Measurements from ENCODE around the gene MYO3B.

The MYO3B gene

GRCh38 chr2:170214309-170214948, 36.5 kb downstream of the MYO3B start:
- H4K8ac ChIP-seq (ENCODE audit: low read depth, low read length): no peak overlapping the region
- H2BK120ac ChIP-seq (ENCODE audit: low read depth, low read length): no peak overlapping the region
- no peak overlapping the region for H3K23ac ChIP-seq (ENCODE audit: low read length)
- H3K4ac ChIP-seq (ENCODE audit: low read depth, low read length): no peak overlapping the region
- H2AK5ac ChIP-seq (ENCODE audit: low read length): no peak overlapping the region
- peaks cover 11% of the 10 kb centered on the region for H3K4me1 ChIP-seq (ENCODE audit: control insufficient read depth, low read depth, low read length)
- H4K5ac ChIP-seq (ENCODE audit: low read length): no peak overlapping the region
- no peak overlapping the region for H2BK5ac ChIP-seq (ENCODE audit: low read length)
- H3K56ac ChIP-seq (ENCODE audit: low read length): no peak overlapping the region
- no peak overlapping the region for H2BK15ac ChIP-seq (replicated peaks; ENCODE audit: low read depth)
- no peaks in the 10 kb centered on the region for H3K79me1 ChIP-seq (ENCODE audit: low read length)
- DNase-seq: peak; percentile 69
- no peaks in the 10 kb centered on the region for H3K36me3 ChIP-seq (ENCODE audit: control insufficient read depth, insufficient read depth, low read length)
- no peaks in the 10 kb centered on the region for H3K79me2 ChIP-seq (ENCODE audit: control insufficient read depth, insufficient read depth, low read length)
- peak overlapping the region; percentile 85 for H3K18ac ChIP-seq (ENCODE audit: low read length)
- no peak overlapping the region for H3K4me3 ChIP-seq (ENCODE audit: low read length)
- WGBS (ENCODE audit: extremely low coverage, insufficient coverage, low lambda C conversion rate): no CpG with 5 or more reads among the region's 7 CpGs
- H3K4me2 ChIP-seq (ENCODE audit: low read length): no peak overlapping the region
- no peaks in the 10 kb centered on the region for H3K27me3 ChIP-seq (ENCODE audit: insufficient read depth, low read length, poor library complexity)
- H3K27ac ChIP-seq (ENCODE audit: low read depth, low read length): peak overlapping the region; percentile 1
- no peak overlapping the region for H3K9ac ChIP-seq (ENCODE audit: low read length)

GRCh38 chr2:170215021-170215420, 37.1 kb downstream of the MYO3B start:
- Histone ChIP-seq H4K8ac (ENCODE audit: low read depth, low read length) (no peak overlapping the region), H3K4me2 (ENCODE audit: low read length) (no peak overlapping the region), H3K18ac (ENCODE audit: low read length) (no peak overlapping the region), H3K23ac (ENCODE audit: low read length) (no peak overlapping the region), H2BK5ac (ENCODE audit: low read length) (no peak overlapping the region), H2BK120ac (ENCODE audit: low read depth, low read length) (no peak overlapping the region), H3K36me3 (ENCODE audit: control insufficient read depth, insufficient read depth, low read length) (no peaks in the 10 kb centered on the region), H3K4me3 (ENCODE audit: low read length) (no peak overlapping the region), H3K27me3 (ENCODE audit: insufficient read depth, low read length, poor library complexity) (no peaks in the 10 kb centered on the region), H2AK5ac (ENCODE audit: low read length) (no peak overlapping the region), H3K27ac (ENCODE audit: low read depth, low read length) (peak overlapping the region; percentile 1), H3K4me1 (ENCODE audit: control insufficient read depth, low read depth, low read length) (peaks cover 11% of the 10 kb centered on the region), H3K9ac (ENCODE audit: low read length) (no peak overlapping the region), H3K79me1 (ENCODE audit: low read length) (no peaks in the 10 kb centered on the region), H3K79me2 (ENCODE audit: control insufficient read depth, insufficient read depth, low read length) (no peaks in the 10 kb centered on the region), H3K56ac (ENCODE audit: low read length) (no peak overlapping the region), H2BK15ac (replicated peaks; ENCODE audit: low read depth) (no peak overlapping the region), H3K4ac (ENCODE audit: low read depth, low read length) (no peak overlapping the region), H4K5ac (ENCODE audit: low read length) (no peak overlapping the region)
- peak; percentile 32 for DNase-seq
- WGBS (ENCODE audit: extremely low coverage, insufficient coverage, low lambda C conversion rate): no CpG with 5 or more reads among the region's 2 CpGs

- Histone ChIP-seq H3K27ac (ENCODE audit: low read depth, low read length) (no peak overlapping the region), H3K79me2 (ENCODE audit: control insufficient read depth, insufficient read depth, low read length) (no peaks in the 10 kb centered on the region), H3K27me3 (ENCODE audit: insufficient read depth, low read length, poor library complexity) (no peaks in the 10 kb centered on the region), H3K4me3 (ENCODE audit: low read length) (no peak overlapping the region), H3K18ac (ENCODE audit: low read length) (no peak overlapping the region), H3K56ac (ENCODE audit: low read length) (no peak overlapping the region), H3K79me1 (ENCODE audit: low read length) (no peaks in the 10 kb centered on the region), H4K5ac (ENCODE audit: low read length) (no peak overlapping the region), H3K9ac (ENCODE audit: low read length) (no peak overlapping the region), H3K4ac (ENCODE audit: low read depth, low read length) (no peak overlapping the region), H3K4me1 (ENCODE audit: control insufficient read depth, low read depth, low read length) (peaks cover 11% of the 10 kb centered on the region), H2BK15ac (replicated peaks; ENCODE audit: low read depth) (no peak overlapping the region), H2BK120ac (ENCODE audit: low read depth, low read length) (no peak overlapping the region), H3K23ac (ENCODE audit: low read length) (no peak overlapping the region), H3K4me2 (ENCODE audit: low read length) (no peak overlapping the region), H4K8ac (ENCODE audit: low read depth, low read length) (no peak overlapping the region), H2BK5ac (ENCODE audit: low read length) (no peak overlapping the region), H3K36me3 (ENCODE audit: control insufficient read depth, insufficient read depth, low read length) (no peaks in the 10 kb centered on the region), H2AK5ac (ENCODE audit: low read length) (no peak overlapping the region)
- WGBS (ENCODE audit: extremely low coverage, insufficient coverage, low lambda C conversion rate): no CpG with 5 or more reads among the region's 3 CpGs
- no peak for DNase-seq
Observed at GRCh38 chr2:170216428-170216827, 38.5 kb downstream of the MYO3B start.

GRCh38 chr2:170216981-170217380, 39.0 kb downstream of the MYO3B start:
- Histone ChIP-seq H3K23ac (ENCODE audit: low read length) (no peak overlapping the region), H3K4me2 (ENCODE audit: low read length) (no peak overlapping the region), H4K5ac (ENCODE audit: low read length) (no peak overlapping the region), H2BK5ac (ENCODE audit: low read length) (no peak overlapping the region), H3K27ac (ENCODE audit: low read depth, low read length) (no peak overlapping the region), H3K27me3 (ENCODE audit: insufficient read depth, low read length, poor library complexity) (no peaks in the 10 kb centered on the region), H2BK120ac (ENCODE audit: low read depth, low read length) (no peak overlapping the region), H3K79me1 (ENCODE audit: low read length) (no peaks in the 10 kb centered on the region), H3K56ac (ENCODE audit: low read length) (no peak overlapping the region), H3K18ac (ENCODE audit: low read length) (no peak overlapping the region), H3K36me3 (ENCODE audit: control insufficient read depth, insufficient read depth, low read length) (no peaks in the 10 kb centered on the region), H3K4ac (ENCODE audit: low read depth, low read length) (no peak overlapping the region), H3K9ac (ENCODE audit: low read length) (no peak overlapping the region), H4K8ac (ENCODE audit: low read depth, low read length) (no peak overlapping the region), H2BK15ac (replicated peaks; ENCODE audit: low read depth) (no peak overlapping the region), H3K79me2 (ENCODE audit: control insufficient read depth, insufficient read depth, low read length) (no peaks in the 10 kb centered on the region), H3K4me1 (ENCODE audit: control insufficient read depth, low read depth, low read length) (peaks cover 12% of the 10 kb centered on the region), H3K4me3 (ENCODE audit: low read length) (no peak overlapping the region), H2AK5ac (ENCODE audit: low read length) (no peak overlapping the region)
- no peak for DNase-seq
- no CpG with 5 or more reads among the region's 5 CpGs for WGBS (ENCODE audit: extremely low coverage, insufficient coverage, low lambda C conversion rate)

- no peak overlapping the region for H4K8ac ChIP-seq (ENCODE audit: low read depth, low read length)
- H3K79me2 ChIP-seq (ENCODE audit: control insufficient read depth, insufficient read depth, low read length): no peaks in the 10 kb centered on the region
- no peak for DNase-seq
- no peak overlapping the region for H2BK5ac ChIP-seq (ENCODE audit: low read length)
- no peak overlapping the region for H3K4me3 ChIP-seq (ENCODE audit: low read length)
- no peaks in the 10 kb centered on the region for H3K27me3 ChIP-seq (ENCODE audit: insufficient read depth, low read length, poor library complexity)
- H3K79me1 ChIP-seq (ENCODE audit: low read length): no peaks in the 10 kb centered on the region
- no peak overlapping the region for H3K4me2 ChIP-seq (ENCODE audit: low read length)
- H3K9ac ChIP-seq (ENCODE audit: low read length): no peak overlapping the region
- no peak overlapping the region for H4K5ac ChIP-seq (ENCODE audit: low read length)
- H2BK15ac ChIP-seq (replicated peaks; ENCODE audit: low read depth): peak overlapping the region; percentile 46
- no peak overlapping the region for H3K4ac ChIP-seq (ENCODE audit: low read depth, low read length)
- H3K23ac ChIP-seq (ENCODE audit: low read length): no peak overlapping the region
- H2BK120ac ChIP-seq (ENCODE audit: low read depth, low read length): no peak overlapping the region
- H3K56ac ChIP-seq (ENCODE audit: low read length): no peak overlapping the region
- H3K4me1 ChIP-seq (ENCODE audit: control insufficient read depth, low read depth, low read length): peaks cover 11% of the 10 kb centered on the region
- no peaks in the 10 kb centered on the region for H3K36me3 ChIP-seq (ENCODE audit: control insufficient read depth, insufficient read depth, low read length)
- WGBS (ENCODE audit: extremely low coverage, insufficient coverage, low lambda C conversion rate): no CpG with 5 or more reads among the region's 4 CpGs
- no peak overlapping the region for H2AK5ac ChIP-seq (ENCODE audit: low read length)
- no peak overlapping the region for H3K18ac ChIP-seq (ENCODE audit: low read length)
- H3K27ac ChIP-seq (ENCODE audit: low read depth, low read length): no peak overlapping the region
Observed at GRCh38 chr2:170217778-170218251, 39.9 kb downstream of the MYO3B start.

GRCh38 chr2:170218456-170218855, 40.5 kb downstream of the MYO3B start:
- DNase-seq: no peak
- Histone ChIP-seq H3K4ac (ENCODE audit: low read depth, low read length) (no peak overlapping the region), H3K23ac (ENCODE audit: low read length) (no peak overlapping the region), H3K27ac (ENCODE audit: low read depth, low read length) (no peak overlapping the region), H2BK120ac (ENCODE audit: low read depth, low read length) (no peak overlapping the region), H3K36me3 (ENCODE audit: control insufficient read depth, insufficient read depth, low read length) (no peaks in the 10 kb centered on the region), H3K4me2 (ENCODE audit: low read length) (no peak overlapping the region), H3K9ac (ENCODE audit: low read length) (no peak overlapping the region), H3K27me3 (ENCODE audit: insufficient read depth, low read length, poor library complexity) (no peaks in the 10 kb centered on the region), H3K4me3 (ENCODE audit: low read length) (no peak overlapping the region), H2BK5ac (ENCODE audit: low read length) (no peak overlapping the region), H4K8ac (ENCODE audit: low read depth, low read length) (no peak overlapping the region), H3K79me2 (ENCODE audit: control insufficient read depth, insufficient read depth, low read length) (no peaks in the 10 kb centered on the region), H3K56ac (ENCODE audit: low read length) (no peak overlapping the region), H3K4me1 (ENCODE audit: control insufficient read depth, low read depth, low read length) (peaks cover 10% of the 10 kb centered on the region), H3K18ac (ENCODE audit: low read length) (no peak overlapping the region), H2BK15ac (replicated peaks; ENCODE audit: low read depth) (no peak overlapping the region), H2AK5ac (ENCODE audit: low read length) (no peak overlapping the region), H4K5ac (ENCODE audit: low read length) (no peak overlapping the region), H3K79me1 (ENCODE audit: low read length) (no peaks in the 10 kb centered on the region)
- no CpG with 5 or more reads among the region's 2 CpGs for WGBS (ENCODE audit: extremely low coverage, insufficient coverage, low lambda C conversion rate)
